HUES6 (cell line): ENCODE results near the gene UGCG.
"Not testable (repeated sequence)": the region's sequence is repeated elsewhere in the genome, so short reads cannot be mapped to it uniquely, and the experiment has no call there.

ENCODE experiments used
- H3K27ac ChIP-seq: 2 replicates; pipeline ENCODE4 v1.7.0; 2013; ENCODE audit warnings: low read depth, mild to moderate bottlenecking, low read length, inconsistent platforms
- H3K27me3 ChIP-seq: 2 replicates; pipeline ENCODE4 v1.6.1; 2013; ENCODE audit warnings: low read length; ENCODE audit not compliant: control insufficient read depth, insufficient read depth
- H3K36me3 ChIP-seq: 2 replicates; pipeline ENCODE4 v1.6.1; 2013; ENCODE audit warnings: low read length; ENCODE audit not compliant: control insufficient read depth, insufficient read depth
- H3K4me1 ChIP-seq: 2 replicates; pipeline ENCODE4 v1.6.1; 2013; ENCODE audit warnings: low read length; ENCODE audit not compliant: control insufficient read depth, insufficient read depth
- H3K4me3 ChIP-seq: 2 replicates; pipeline ENCODE4 v1.5.1; 2013; ENCODE audit warnings: low read depth, low read length
- H3K9ac ChIP-seq: one replicate; pipeline ENCODE4 v1.6.1; 2013; ENCODE audit warnings: mild to moderate bottlenecking, low read length
- H3K9me3 ChIP-seq: 2 replicates; pipeline ENCODE4 v1.6.1; 2013; ENCODE audit warnings: low read depth, low read length; ENCODE audit not compliant: control insufficient read depth, insufficient read depth

The UGCG gene

DNA sequence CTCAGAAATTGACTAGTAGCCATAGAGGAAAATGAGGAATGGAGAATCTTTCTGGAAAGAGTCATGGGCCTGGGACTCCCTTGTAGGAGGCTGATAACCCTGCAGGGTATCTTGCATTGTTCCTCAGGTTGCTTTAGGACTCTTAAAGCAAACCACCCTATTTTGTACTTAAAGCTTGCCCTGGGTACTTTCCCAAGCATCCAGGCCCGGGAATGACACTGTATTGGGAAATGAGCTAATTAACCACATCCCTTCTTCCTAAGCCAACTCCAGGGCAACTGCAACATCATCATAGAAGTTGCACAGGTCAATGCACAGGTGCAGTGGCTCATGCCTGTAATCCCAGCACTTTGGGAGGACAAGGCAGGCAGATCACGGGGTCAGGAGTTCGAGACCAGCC is 55.9 kb downstream of the UGCG start:
- Histone ChIP-seq H3K27ac (no peak overlapping the region), H3K27me3 (no peaks in the 10 kb centered on the region), H3K36me3 (no peaks in the 10 kb centered on the region), H3K9me3 (no peaks in the 10 kb centered on the region), H3K4me1 (peaks cover 6% of the 10 kb centered on the region; the same call in 1 of the 2 replicates), H3K9ac (no peak overlapping the region), H3K4me3 (no peak overlapping the region)

DNA sequence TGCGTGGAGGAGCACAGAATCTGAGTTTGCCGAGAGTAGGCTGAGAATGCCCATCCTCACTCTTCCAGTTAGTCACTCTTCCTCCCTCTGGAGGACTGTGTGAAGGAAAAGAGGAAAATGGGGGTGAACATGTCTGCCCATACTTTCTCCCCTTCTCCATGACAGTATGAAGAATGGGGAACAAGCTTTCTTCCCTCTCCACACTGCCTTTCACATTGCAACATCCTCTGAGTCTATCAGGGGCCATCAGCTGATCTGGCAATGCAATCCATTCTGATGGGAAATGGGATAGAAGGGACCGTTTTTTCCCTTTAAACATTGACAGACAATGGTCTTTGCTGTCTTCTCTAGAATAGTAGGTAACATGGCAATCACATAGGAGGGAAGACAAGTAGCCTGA is 56.8 kb downstream of the UGCG start:
- Histone ChIP-seq H3K4me3 (no peak overlapping the region), H3K27ac (no peak overlapping the region), H3K4me1 (peaks cover 10% of the 10 kb centered on the region; the same call in 1 of the 2 replicates), H3K27me3 (no peaks in the 10 kb centered on the region), H3K9ac (no peak overlapping the region), H3K36me3 (no peaks in the 10 kb centered on the region), H3K9me3 (no peaks in the 10 kb centered on the region)

DNA sequence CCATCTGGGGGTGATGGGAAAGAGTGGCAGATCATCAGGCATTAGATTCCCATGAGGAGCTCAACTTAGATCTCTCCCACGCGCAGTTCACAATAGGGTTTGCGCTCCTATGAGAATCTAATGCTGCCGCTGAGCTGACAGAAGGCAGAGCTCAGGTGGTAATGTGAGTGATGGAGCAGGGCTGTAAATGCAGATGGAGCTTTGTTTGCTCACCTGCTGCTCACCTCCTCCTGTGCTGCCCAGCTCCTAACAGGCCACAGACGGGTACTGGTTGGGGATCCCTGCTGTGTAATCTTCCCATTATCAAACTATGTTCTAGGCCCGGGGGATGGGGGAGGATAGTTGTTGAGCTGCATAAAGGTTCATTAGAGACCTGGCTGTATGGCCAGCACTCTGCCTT is 58.4 kb downstream of the UGCG start:
- Histone ChIP-seq H3K4me3 (no peak overlapping the region), H3K36me3 (no peaks in the 10 kb centered on the region), H3K9ac (no peak overlapping the region), H3K4me1 (peaks cover 12% of the 10 kb centered on the region; the same call in 1 of the 2 replicates), H3K9me3 (no peaks in the 10 kb centered on the region), H3K27me3 (no peaks in the 10 kb centered on the region), H3K27ac (no peak overlapping the region)

DNA sequence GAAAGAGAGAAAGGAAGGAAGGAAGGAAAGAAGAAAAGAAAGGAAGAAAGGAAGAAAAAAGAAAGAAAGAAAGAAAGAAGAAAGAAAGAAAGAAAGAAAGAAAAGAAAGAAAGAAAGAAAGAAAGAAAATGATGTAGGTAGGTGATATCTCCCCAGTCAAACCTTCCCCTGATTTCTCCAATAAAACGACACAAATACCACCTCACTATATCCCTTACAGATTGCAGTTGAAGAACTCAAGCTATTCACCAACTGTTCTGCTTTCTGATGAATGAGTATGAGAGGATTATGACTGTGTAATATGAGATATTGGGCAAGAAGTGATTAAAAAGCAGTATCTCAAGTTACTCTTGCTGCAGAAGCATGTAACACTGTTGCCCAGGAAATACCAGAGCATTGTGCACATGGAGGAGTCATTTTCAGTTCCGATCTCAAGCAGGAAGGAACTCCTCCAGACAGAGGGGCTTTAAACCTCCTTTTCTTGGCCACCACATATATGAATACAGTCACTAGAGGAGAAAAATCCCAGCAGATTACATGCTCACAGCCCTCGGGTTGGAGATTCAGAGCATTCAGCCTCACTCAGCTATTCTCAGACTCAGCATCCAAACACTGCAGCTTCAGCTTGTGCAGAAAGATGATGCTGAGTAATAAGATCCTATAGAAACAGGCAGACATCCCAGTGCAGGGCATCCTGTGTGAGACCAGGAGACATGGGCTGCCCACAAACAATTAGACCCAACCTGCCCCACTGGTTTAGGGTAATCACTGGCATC is 61.4 kb downstream of the UGCG start:
- peaks cover 12% of the 10 kb centered on the region; the same call in 1 of the 2 replicates for H3K4me1 ChIP-seq
- H3K4me3 ChIP-seq = no peak overlapping the region
- H3K9ac ChIP-seq = no peak overlapping the region
- no peaks in the 10 kb centered on the region for H3K36me3 ChIP-seq
- H3K27me3 ChIP-seq = no peaks in the 10 kb centered on the region
- H3K9me3 ChIP-seq = no peaks in the 10 kb centered on the region
- no peak overlapping the region for H3K27ac ChIP-seq

DNA sequence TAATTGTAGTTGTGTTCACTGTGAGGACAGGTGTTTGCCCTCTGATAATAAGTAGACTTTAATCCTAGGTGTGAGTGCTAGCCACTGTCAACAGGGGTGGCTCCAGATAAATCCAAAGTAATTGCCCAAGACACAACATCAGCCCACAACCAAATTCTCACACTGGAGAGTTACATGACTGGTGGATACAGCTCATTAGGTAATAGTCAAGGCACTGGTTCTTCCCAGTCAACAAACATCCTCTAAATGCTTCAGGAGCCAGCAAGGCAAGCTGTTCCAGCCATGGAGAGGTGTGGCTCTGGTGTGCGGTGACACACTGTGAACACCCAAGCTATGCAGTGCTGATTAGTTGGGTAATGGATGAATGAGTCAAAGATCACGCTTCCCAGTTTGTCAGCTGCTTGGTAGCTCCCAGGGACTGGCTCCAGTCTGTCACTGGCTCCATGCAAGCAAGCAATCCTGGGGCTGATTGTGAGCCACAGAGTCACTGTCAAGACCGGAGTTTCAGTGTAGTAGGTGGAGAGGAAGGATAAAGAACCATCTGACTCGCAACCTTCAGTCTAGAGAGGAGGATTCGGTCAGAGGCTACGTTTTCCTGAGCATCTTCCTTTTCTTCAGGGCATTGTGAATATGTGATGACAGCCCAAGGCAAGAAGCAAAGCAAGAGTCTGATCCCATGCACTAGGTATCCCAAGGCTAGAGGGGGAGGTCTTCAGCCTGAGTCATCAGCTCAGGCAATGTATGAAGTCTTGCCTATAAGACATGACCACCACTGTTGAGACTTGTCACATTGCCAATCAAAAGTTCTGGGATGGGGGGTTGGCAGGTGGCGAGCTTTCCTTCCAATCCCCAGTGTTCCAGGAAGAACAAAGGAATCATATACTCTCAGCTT is 63.1 kb downstream of the UGCG start:
- Histone ChIP-seq H3K4me1 (peaks cover 12% of the 10 kb centered on the region; the same call in 1 of the 2 replicates), H3K9ac (no peak overlapping the region), H3K27ac (no peak overlapping the region), H3K9me3 (no peaks in the 10 kb centered on the region), H3K27me3 (no peaks in the 10 kb centered on the region), H3K4me3 (no peak overlapping the region), H3K36me3 (no peaks in the 10 kb centered on the region)

DNA sequence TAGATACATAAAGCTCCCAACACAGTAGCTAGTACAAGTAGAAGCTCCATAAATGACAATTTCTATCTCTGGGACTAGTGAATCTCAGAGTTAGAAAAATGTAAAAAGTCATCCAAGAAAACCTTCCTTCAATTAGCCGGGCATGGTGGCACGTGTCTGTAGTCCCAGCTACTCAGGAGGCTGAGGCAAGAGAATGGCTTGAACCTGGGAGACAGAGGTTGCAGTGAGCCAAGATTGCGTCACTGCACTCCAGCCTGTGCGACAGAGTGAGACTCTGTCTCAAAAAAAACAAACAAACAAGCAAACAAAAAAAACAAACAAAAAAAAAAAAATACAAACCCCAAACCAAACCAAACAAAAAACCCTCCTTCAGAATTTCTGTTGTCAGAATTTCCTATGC is 63.9 kb downstream of the UGCG start:
- H3K27ac ChIP-seq, H3K9me3 ChIP-seq, H3K36me3 ChIP-seq, H3K4me1 ChIP-seq, H3K4me3 ChIP-seq, H3K9ac ChIP-seq, H3K27me3 ChIP-seq: not testable (repeated sequence)

DNA sequence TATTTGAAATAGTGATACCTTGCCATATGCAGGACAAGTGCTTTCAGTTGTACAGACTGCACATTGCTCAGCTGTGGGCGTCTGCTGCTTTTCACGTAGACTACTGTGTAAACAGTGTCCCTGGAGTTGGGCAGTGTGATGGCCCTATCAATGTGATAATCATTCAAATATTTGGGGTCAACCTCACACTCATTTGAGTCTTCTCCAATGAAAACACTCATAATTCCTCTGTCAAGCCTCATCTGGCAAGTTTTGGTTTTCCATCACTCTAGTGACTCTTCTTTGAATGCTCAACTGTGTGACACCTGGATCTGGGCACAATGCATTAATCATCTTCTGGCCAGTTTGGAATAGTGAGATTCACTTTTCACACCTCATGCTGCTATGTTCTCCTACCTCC is 64.4 kb downstream of the UGCG start:
- Histone ChIP-seq H3K4me3 (no peak overlapping the region), H3K27ac (no peak overlapping the region), H3K4me1 (peaks cover 6% of the 10 kb centered on the region; the same call in 1 of the 2 replicates)

DNA sequence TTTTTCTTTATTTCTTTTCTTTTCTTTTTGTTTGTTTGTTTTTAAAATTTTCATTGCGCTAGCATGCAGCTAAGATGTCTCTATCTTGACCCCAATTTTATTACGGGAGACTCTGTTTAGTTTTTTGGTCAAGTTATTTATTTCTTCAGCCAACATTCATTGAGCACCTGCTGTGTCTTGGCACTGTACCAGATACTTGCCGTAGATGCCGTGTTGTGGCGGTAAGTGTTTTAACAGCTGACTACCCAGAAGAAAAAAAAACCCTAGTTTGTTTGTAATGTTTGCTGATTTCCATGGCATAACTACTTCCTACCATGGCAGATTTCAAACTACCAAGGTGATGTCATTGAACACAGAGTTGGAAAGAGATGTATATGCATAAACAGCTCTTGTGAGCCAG is 65.0 kb downstream of the UGCG start:
- Histone ChIP-seq H3K9ac (no peak overlapping the region), H3K27ac (no peak overlapping the region), H3K36me3 (no peaks in the 10 kb centered on the region), H3K4me3 (no peak overlapping the region), H3K9me3 (no peaks in the 10 kb centered on the region), H3K4me1 (peaks cover 6% of the 10 kb centered on the region; the same call in 1 of the 2 replicates), H3K27me3 (no peaks in the 10 kb centered on the region)

More for the DNA sequence above, 64.4 kb downstream of the UGCG start:
- Histone ChIP-seq H3K27me3 (no peaks in the 10 kb centered on the region), H3K9ac (no peak overlapping the region), H3K9me3 (no peaks in the 10 kb centered on the region), H3K36me3 (no peaks in the 10 kb centered on the region)

DNA sequence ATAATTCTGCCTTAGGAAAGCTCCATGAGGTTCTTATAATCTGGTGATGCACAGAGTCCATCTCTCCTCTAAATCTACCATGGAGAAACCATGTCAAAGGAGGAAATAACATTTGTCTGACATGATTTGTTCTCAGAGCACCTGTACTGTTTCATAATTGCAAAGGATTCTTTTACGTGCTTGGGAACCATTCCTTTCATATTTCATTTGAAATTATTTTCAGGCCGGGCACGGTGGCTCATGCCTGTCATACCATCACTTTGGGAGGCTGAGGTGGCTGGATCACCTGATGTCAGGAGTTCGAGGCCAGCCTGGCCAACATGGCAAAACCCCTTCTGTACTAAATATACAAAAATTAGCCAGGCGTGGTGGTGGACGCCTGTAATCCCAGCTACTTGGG is 65.4 kb downstream of the UGCG start:
- H3K9me3 ChIP-seq = no peaks in the 10 kb centered on the region
- no peak overlapping the region for H3K27ac ChIP-seq
- H3K4me1 ChIP-seq = peaks cover 6% of the 10 kb centered on the region; the same call in 1 of the 2 replicates
- no peak overlapping the region for H3K9ac ChIP-seq
- H3K27me3 ChIP-seq = no peaks in the 10 kb centered on the region
- no peaks in the 10 kb centered on the region for H3K36me3 ChIP-seq
- H3K4me3 ChIP-seq = no peak overlapping the region

DNA sequence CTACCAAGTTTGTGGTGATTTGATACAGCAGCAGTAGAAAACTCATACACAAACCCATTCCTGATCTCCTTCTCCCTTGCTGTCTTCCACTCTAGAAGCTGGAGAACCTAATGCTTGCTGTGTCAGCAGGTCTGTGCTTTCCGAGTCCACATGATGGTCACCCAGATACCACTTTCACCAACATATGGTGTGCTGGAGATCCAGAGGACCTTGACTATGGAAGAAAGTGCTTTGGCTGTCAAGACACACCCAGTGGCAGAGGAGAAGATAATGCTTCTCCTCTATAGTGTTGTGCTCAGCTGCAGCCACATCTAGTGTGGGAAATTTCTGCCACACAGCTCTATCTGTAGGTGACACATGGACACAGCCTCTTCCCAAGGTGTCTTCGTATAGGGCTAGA is 67.4 kb downstream of the UGCG start:
- Histone ChIP-seq H3K27ac (no peak overlapping the region), H3K27me3 (no peaks in the 10 kb centered on the region), H3K4me3 (no peak overlapping the region), H3K36me3 (no peaks in the 10 kb centered on the region), H3K9ac (no peak overlapping the region), H3K4me1 (peaks cover 2% of the 10 kb centered on the region; the same call in 1 of the 2 replicates), H3K9me3 (no peaks in the 10 kb centered on the region)

DNA sequence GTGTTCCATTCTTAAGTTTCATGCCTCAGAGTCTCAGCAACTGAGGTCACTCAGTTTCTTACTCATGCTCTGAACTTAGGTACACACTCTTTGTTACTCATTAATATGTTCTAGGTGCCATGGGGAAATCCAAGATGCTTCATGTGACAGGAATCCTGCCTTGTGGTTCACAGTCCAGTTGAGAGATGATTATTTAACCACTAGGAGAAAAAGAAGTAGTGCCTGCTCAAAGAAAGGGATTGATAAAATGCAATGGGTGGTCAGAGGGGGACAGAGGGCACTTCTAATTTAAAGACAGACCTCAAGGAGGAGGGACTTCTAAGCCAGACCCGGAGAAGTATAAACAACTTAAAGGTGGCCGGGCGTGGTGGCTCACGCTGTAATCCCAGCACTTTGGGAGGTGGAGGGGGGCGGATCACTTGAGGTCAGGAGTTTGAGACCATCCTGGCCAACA is 69.0 kb downstream of the UGCG start:
- no peaks in the 10 kb centered on the region for H3K36me3 ChIP-seq
- H3K27me3 ChIP-seq = no peaks in the 10 kb centered on the region
- no peak overlapping the region for H3K9ac ChIP-seq
- no peaks in the 10 kb centered on the region; the same call in 1 of the 2 replicates for H3K4me1 ChIP-seq
- no peak overlapping the region for H3K4me3 ChIP-seq
- no peaks in the 10 kb centered on the region for H3K9me3 ChIP-seq
- H3K27ac ChIP-seq = no peak overlapping the region
